ENCODE data around the gene MAP3K10. TPM values are rescaled to one million over a fixed set of nuclear protein-coding genes. Genes with fewer than 3 reads are reported as not detected.

The MAP3K10 gene
- total and polyA plus RNA-seq, 9 of the 15 experiments (the other 6 are each of a cell fraction or from before 2014, with no cell fraction given) = 0.01 to 8.0 (median 2.7) TPM; not detected in 1

DNA sequence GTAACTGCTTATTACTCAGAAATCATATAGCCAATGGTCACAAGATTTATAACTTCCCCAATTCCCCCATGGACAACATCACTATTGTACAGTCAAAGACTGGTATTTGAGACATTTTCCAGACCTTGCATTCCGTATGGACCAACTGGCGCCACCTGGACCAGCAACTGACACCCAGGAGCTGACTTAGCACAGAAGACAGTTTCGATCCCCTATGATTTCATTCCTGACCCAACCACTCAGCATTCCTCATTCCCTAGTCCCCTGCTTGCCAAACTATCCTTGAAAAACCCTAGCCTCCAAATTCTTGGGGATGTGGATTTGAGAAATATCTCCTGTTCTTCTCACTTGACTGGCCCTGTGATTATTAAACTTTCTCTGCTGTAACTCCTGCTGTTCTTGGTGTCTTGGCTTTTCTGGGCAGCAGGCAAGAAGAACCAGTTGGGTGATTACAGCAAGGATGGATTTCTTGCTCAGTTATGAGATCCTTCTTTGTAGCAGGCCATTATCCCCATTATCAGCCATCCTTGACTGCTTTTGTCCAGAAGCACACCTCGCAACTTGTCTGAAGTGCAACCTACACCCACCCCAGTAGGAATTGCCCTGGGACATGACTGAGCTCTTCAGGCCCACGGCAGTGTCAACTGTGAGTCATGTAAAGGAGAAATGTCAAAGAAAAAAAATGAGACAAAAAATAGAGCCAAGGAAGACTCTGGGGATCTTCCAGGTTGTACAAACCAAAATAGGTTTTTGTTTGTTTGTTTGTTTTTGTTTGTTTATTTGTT, 13.7 kb upstream of the MAP3K10 start:
- H3K36me3 ChIP-seq (ENCODE audit: control insufficient read depth, insufficient read depth, low read length) = no peaks in the 10 kb centered on the region
- peaks cover 8 to 13% of the 10 kb centered on the region in 2 experiments; a peak in 4 of 5 replicates for H3K27me3 ChIP-seq (ENCODE audit: control insufficient read depth in 2 of 2, insufficient read depth in 2 of 2, low read length in 2 of 2)
- CTCF ChIA-PET (ENCODE audit: low intra/inter-chr PET ratio) = no interaction called here
- DNase-seq (ENCODE audit: extremely low read depth in 1 of 4, low spot score in 3 of 4) (no peak), ATAC-seq (no peak), FAIRE-seq (no peak)
- in situ Hi-C loops (cut with MboI) (no loop called here), intact Hi-C loops (cut with micrococcal nuclease) (no loop called here)
- H3K4me1 ChIP-seq (replicated peaks in 1 of 2; ENCODE audit: control insufficient read depth in 2 of 2, insufficient read depth in 2 of 2, low read length in 2 of 2) = no peaks in the 10 kb centered on the region
- 12% methylated on average over 5 of the region's 5 CpGs for WGBS (ENCODE audit: insufficient coverage, low coverage, missing lambda C conversion rate)
- POLR2A ChIA-PET = interaction anchor here (1.3 kb wide), 1 partner anchor 13 kb away, joined by 4 read pairs; no protein-coding TSS in a partner anchor
- no peak overlapping the region for H3K9ac ChIP-seq (ENCODE audit: insufficient read depth in 1 of 2, low read depth in 2 of 2, low read length in 2 of 2)
- H3K79me2 ChIP-seq (ENCODE audit: control insufficient read depth, insufficient read depth, low read length) = no peaks in the 10 kb centered on the region
- H4K20me1 ChIP-seq (replicated peaks; ENCODE audit: control insufficient read depth, insufficient read depth, low read length) = no peaks in the 10 kb centered on the region
- TF ChIP-seq, protein P1, sequence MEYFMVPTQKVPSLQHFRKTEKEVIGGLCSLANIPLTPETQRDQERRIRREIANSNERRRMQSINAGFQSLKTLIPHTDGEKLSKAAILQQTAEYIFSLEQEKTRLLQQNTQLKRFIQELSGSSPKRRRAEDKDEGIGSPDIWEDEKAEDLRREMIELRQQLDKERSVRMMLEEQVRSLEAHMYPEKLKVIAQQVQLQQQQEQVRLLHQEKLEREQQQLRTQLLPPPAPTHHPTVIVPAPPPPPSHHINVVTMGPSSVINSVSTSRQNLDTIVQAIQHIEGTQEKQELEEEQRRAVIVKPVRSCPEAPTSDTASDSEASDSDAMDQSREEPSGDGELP (CRISPR knock-in tag; IDR thresholded peaks at IDR 0.05; ENCODE audit: borderline replicate concordance) = no peak
- TF ChIP-seq NR2F6 (CRISPR knock-in tag; IDR thresholded peaks at IDR 0.05) (no peak), SNRNP70 (optimal IDR thresholded peaks at IDR 0.05; ENCODE audit: low read depth, low read length) (no peak), ZNF785 (CRISPR knock-in tag; IDR thresholded peaks at IDR 0.05) (no peak)
- TF ChIP-seq, protein P2, sequence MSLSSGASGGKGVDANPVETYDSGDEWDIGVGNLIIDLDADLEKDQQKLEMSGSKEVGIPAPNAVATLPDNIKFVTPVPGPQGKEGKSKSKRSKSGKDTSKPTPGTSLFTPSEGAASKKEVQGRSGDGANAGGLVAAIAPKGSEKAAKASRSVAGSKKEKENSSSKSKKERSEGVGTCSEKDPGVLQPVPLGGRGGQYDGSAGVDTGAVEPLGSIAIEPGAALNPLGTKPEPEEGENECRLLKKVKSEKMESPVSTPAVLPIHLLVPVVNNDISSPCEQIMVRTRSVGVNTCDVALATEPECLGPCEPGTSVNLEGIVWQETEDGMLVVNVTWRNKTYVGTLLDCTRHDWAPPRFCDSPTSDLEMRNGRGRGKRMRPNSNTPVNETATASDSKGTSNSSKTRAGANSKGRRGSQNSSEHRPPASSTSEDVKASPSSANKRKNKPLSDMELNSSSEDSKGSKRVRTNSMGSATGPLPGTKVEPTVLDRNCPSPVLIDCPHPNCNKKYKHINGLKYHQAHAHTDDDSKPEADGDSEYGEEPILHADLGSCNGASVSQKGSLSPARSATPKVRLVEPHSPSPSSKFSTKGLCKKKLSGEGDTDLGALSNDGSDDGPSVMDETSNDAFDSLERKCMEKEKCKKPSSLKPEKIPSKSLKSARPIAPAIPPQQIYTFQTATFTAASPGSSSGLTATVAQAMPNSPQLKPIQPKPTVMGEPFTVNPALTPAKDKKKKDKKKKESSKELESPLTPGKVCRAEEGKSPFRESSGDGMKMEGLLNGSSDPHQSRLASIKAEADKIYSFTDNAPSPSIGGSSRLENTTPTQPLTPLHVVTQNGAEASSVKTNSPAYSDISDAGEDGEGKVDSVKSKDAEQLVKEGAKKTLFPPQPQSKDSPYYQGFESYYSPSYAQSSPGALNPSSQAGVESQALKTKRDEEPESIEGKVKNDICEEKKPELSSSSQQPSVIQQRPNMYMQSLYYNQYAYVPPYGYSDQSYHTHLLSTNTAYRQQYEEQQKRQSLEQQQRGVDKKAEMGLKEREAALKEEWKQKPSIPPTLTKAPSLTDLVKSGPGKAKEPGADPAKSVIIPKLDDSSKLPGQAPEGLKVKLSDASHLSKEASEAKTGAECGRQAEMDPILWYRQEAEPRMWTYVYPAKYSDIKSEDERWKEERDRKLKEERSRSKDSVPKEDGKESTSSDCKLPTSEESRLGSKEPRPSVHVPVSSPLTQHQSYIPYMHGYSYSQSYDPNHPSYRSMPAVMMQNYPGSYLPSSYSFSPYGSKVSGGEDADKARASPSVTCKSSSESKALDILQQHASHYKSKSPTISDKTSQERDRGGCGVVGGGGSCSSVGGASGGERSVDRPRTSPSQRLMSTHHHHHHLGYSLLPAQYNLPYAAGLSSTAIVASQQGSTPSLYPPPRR (CRISPR knock-in tag; IDR thresholded peaks at IDR 0.05; ENCODE audit: borderline replicate concordance) = no peak
- no peaks in the 10 kb centered on the region for H3K9me3 ChIP-seq (replicated peaks; ENCODE audit: control insufficient read depth, insufficient read depth, low read depth, low read length)
- no TSS peak for BruUV-seq (replicated peaks)
- H2AFZ ChIP-seq (ENCODE audit: low read depth, low read length) = no peak overlapping the region
- H3K27ac ChIP-seq (ENCODE audit: extremely low read depth, low read depth, low read length) = no peak overlapping the region
- no peak overlapping the region for H3K4me3 ChIP-seq
- H3K4me2 ChIP-seq (ENCODE audit: insufficient read depth, low read length) = no peak overlapping the region
- H3K9me1 ChIP-seq (ENCODE audit: control insufficient read depth, insufficient read depth, low read length) = no peaks in the 10 kb centered on the region

Measured in K562 (cell line).